ENCODE results near the gene RASGEF1C. TPM values are rescaled to one million over a fixed set of nuclear protein-coding genes. Genes with fewer than 3 reads are reported as not detected.

RASGEF1C gene
- total RNA-seq, 2 experiments from 2014 or later = not detected

GRCh38 chr5:180234271-180234670, 25.3 kb upstream of the RASGEF1C start:
- no peak overlapping the region for H3K27ac ChIP-seq (ENCODE audit: low read depth, low read length, poor library complexity, severe bottlenecking)
- no TSS peak for BruUV-seq (replicated peaks)
- no peak overlapping the region for H3K4me3 ChIP-seq (ENCODE audit: low read depth, low read length, poor library complexity, severe bottlenecking)
- H3K9me2 ChIP-seq (ENCODE audit: insufficient read depth, low read length) = no peaks in the 10 kb centered on the region
- H4K20me1 ChIP-seq (ENCODE audit: insufficient read depth, low read length) = no peaks in the 10 kb centered on the region
- ChIA-PET POLR2A (interaction anchor here (0.7 to 1.5 kb wide), 2 partner anchors 8 to 31 kb away, joined by 3 to 4 read pairs; no protein-coding TSS in a partner anchor), CTCF (ENCODE audit: unreplicated experiment) (interaction anchor here (0.7 kb wide), 1 partner anchor 122 kb away, joined by 3 read pairs; no protein-coding TSS in a partner anchor)
- H3K4me2 ChIP-seq (ENCODE audit: low read length) = no peak overlapping the region
- no peak for DNase-seq (ENCODE audit: low spot score)
- H3K36me3 ChIP-seq (ENCODE audit: insufficient read depth, low read length) = peaks cover 47% of the 10 kb centered on the region
- TF ChIP-seq, protein P1, sequence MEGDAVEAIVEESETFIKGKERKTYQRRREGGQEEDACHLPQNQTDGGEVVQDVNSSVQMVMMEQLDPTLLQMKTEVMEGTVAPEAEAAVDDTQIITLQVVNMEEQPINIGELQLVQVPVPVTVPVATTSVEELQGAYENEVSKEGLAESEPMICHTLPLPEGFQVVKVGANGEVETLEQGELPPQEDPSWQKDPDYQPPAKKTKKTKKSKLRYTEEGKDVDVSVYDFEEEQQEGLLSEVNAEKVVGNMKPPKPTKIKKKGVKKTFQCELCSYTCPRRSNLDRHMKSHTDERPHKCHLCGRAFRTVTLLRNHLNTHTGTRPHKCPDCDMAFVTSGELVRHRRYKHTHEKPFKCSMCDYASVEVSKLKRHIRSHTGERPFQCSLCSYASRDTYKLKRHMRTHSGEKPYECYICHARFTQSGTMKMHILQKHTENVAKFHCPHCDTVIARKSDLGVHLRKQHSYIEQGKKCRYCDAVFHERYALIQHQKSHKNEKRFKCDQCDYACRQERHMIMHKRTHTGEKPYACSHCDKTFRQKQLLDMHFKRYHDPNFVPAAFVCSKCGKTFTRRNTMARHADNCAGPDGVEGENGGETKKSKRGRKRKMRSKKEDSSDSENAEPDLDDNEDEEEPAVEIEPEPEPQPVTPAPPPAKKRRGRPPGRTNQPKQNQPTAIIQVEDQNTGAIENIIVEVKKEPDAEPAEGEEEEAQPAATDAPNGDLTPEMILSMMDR (conservative IDR thresholded peaks at IDR 0.05; ENCODE audit: low read length) = no peak
- TF ChIP-seq EZH2phosphoT487 (IDR thresholded peaks at IDR 0.05; ENCODE audit: borderline replicate concordance, low read depth, low read length) = no peak
- H3K9me3 ChIP-seq (ENCODE audit: low read length) = no peaks in the 10 kb centered on the region
- no peak overlapping the region for H2AFZ ChIP-seq (ENCODE audit: low read length)
- intact Hi-C loops (cut with micrococcal nuclease; ENCODE audit: unreplicated experiment) = no loop called here
- no peaks in the 10 kb centered on the region for H3K4me1 ChIP-seq (ENCODE audit: insufficient read depth, low read length, poor library complexity, severe bottlenecking)
- no peaks in the 10 kb centered on the region for H3K79me2 ChIP-seq (ENCODE audit: insufficient read depth, low read depth, low read length)

- CTCF ChIA-PET (ENCODE audit: unreplicated experiment) = interaction anchor here (0.7 kb wide), 1 partner anchor 121 kb away, joined by 3 read pairs; no protein-coding TSS in a partner anchor
- Histone ChIP-seq H3K4me3 (ENCODE audit: low read depth, low read length, poor library complexity, severe bottlenecking) (no peak overlapping the region), H3K4me1 (ENCODE audit: insufficient read depth, low read length, poor library complexity, severe bottlenecking) (no peaks in the 10 kb centered on the region), H3K36me3 (ENCODE audit: insufficient read depth, low read length) (peaks cover 42% of the 10 kb centered on the region), H3K9me2 (ENCODE audit: insufficient read depth, low read length) (no peaks in the 10 kb centered on the region), H3K4me2 (ENCODE audit: low read length) (no peak overlapping the region), H2AFZ (ENCODE audit: low read length) (no peak overlapping the region), H4K20me1 (ENCODE audit: insufficient read depth, low read length) (no peaks in the 10 kb centered on the region), H3K9me3 (ENCODE audit: low read length) (no peaks in the 10 kb centered on the region), H3K79me2 (ENCODE audit: insufficient read depth, low read depth, low read length) (no peaks in the 10 kb centered on the region), H3K27ac (ENCODE audit: low read depth, low read length, poor library complexity, severe bottlenecking) (no peak overlapping the region)
- POLR2A ChIA-PET = no interaction called here
- intact Hi-C loops (cut with micrococcal nuclease; ENCODE audit: unreplicated experiment) = no loop called here
- TF ChIP-seq, protein P1 (conservative IDR thresholded peaks at IDR 0.05; ENCODE audit: low read length) = no peak
- TF ChIP-seq EZH2phosphoT487 (IDR thresholded peaks at IDR 0.05; ENCODE audit: borderline replicate concordance, low read depth, low read length) = no peak
- no TSS peak for BruUV-seq (replicated peaks)
- no peak for DNase-seq (ENCODE audit: low spot score)
These were observed 24.7 kb upstream of the RASGEF1C start for GRCh38 chr5:180233729-180234128.

DNA sequence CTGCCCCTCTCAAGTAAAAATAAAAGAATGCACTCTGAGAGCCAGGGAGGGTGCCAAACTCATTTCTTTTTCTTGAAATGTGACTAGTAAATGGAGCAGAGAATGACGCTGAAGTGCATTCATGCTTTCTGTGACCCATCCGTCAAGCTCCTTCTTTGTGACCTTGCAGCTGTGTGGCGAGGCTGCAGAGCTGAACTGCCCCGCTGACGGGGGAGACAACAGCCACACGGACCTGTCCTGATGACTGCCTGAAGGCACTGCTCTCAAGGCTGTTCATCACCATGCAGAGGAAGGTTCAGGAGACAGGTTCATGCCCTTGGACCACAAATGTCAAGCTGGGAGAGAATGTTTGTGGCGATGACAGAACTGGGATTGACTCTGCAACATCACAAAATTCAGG, 21.0 kb upstream of the RASGEF1C start:
- TF ChIP-seq, protein P1 (conservative IDR thresholded peaks at IDR 0.05; ENCODE audit: low read length) = no peak
- no peak for TF ChIP-seq EZH2phosphoT487 (IDR thresholded peaks at IDR 0.05; ENCODE audit: borderline replicate concordance, low read depth, low read length)
- Histone ChIP-seq H3K4me1 (ENCODE audit: insufficient read depth, low read length, poor library complexity, severe bottlenecking) (no peaks in the 10 kb centered on the region), H4K20me1 (ENCODE audit: insufficient read depth, low read length) (no peaks in the 10 kb centered on the region), H3K4me3 (ENCODE audit: low read depth, low read length, poor library complexity, severe bottlenecking) (no peak overlapping the region), H3K36me3 (ENCODE audit: insufficient read depth, low read length) (peaks cover 11% of the 10 kb centered on the region; the same call in 1 of the 2 replicates), H3K9me3 (ENCODE audit: low read length) (no peaks in the 10 kb centered on the region), H3K9me2 (ENCODE audit: insufficient read depth, low read length) (no peaks in the 10 kb centered on the region), H3K79me2 (ENCODE audit: insufficient read depth, low read depth, low read length) (no peaks in the 10 kb centered on the region), H2AFZ (ENCODE audit: low read length) (no peak overlapping the region), H3K4me2 (ENCODE audit: low read length) (no peak overlapping the region), H3K27ac (ENCODE audit: low read depth, low read length, poor library complexity, severe bottlenecking) (no peak overlapping the region)
- intact Hi-C loops (cut with micrococcal nuclease; ENCODE audit: unreplicated experiment) = no loop called here
- CTCF ChIA-PET (ENCODE audit: unreplicated experiment) = no interaction called here
- POLR2A ChIA-PET = interaction anchor here (0.6 kb wide), 1 partner anchor 46 kb away, joined by 3 read pairs; no protein-coding TSS in a partner anchor
- no peak for DNase-seq (ENCODE audit: low spot score)
- no TSS peak for BruUV-seq (replicated peaks)
